Calu3 (cell line): ENCODE data around the gene PCTP. TPM values are rescaled to one million over a fixed set of nuclear protein-coding genes. Genes with fewer than 3 reads are reported as not detected.

Experiments
- BruUV-seq: library from RNA; stranded (reverse); fragments of 400-500 nt; replicated peaks from 2 replicates; lab custom pipeline; 2021; lab: Mats Ljungman, UMichigan
- CTCF ChIA-PET: fragments of 300-600 bp; sonication (Branson Sonifier 250); formaldehyde crosslinking; loops from one replicate; lab custom pipeline; 2022; ENCODE audit warnings: antibody characterized with exemption; lab: Charles Lee
- DNase-seq: peaks from one replicate; pipeline ENCODE4 v3.0.0; 2022
- H3K27ac Mint-ChIP-seq: one replicate; pipeline ENCODE4 v1.8.0; 2022; ENCODE audit warnings: mixed read lengths; ENCODE audit not compliant: unreplicated experiment
- H3K27me3 Mint-ChIP-seq: one replicate; pipeline ENCODE4 v1.8.0; 2022; ENCODE audit warnings: mixed read lengths; ENCODE audit not compliant: unreplicated experiment
- H3K36me3 Mint-ChIP-seq: one replicate; pipeline ENCODE4 v1.8.0; 2022; ENCODE audit warnings: mild to moderate bottlenecking, moderate library complexity, mixed read lengths; ENCODE audit not compliant: insufficient read depth, unreplicated experiment
- H3K4me1 Mint-ChIP-seq: one replicate; pipeline ENCODE4 v1.8.0; 2022; ENCODE audit warnings: mild to moderate bottlenecking, low read depth, mixed read lengths; ENCODE audit not compliant: unreplicated experiment
- H3K4me3 Mint-ChIP-seq: one replicate; pipeline ENCODE4 v1.8.0; 2022; ENCODE audit warnings: mild to moderate bottlenecking, low read depth, moderate library complexity, mixed read lengths; ENCODE audit not compliant: unreplicated experiment
- H3K9me3 Mint-ChIP-seq: one replicate; pipeline ENCODE4 v1.8.0; 2022; ENCODE audit warnings: low read depth, mixed read lengths; ENCODE audit not compliant: unreplicated experiment
- CTCF ChIP-seq: fragments of 200-600 bp; IDR thresholded peaks from one replicate; pipeline ENCODE4 v1.8.0; 2022; ENCODE audit warnings: antibody characterized with exemption; ENCODE audit not compliant: unreplicated experiment
- intact Hi-C: fragments of 100-400 bp; cut with micrococcal nuclease; formaldehyde crosslinking; loops from one replicate; pipeline ENCODE4 v1.10.0; 2022; ENCODE audit not compliant: unreplicated experiment
- total RNA-seq: library from RNA; stranded (reverse); gene quantifications from 2 replicates; pipeline ENCODE4 v1.2.3, GENCODE V29; 2022

PCTP gene
- total RNA-seq, 1 experiment from 2014 or later, result 20.1 TPM

- BruUV-seq, result no TSS peak
- Mint-ChIP-seq H3K27ac (no peak overlapping the region), H3K27me3 (no peaks in the 10 kb centered on the region), H3K4me1 (peaks cover 10% of the 10 kb centered on the region), H3K4me3 (no peak overlapping the region), H3K36me3 (no peaks in the 10 kb centered on the region), H3K9me3 (no peaks in the 10 kb centered on the region)
- intact Hi-C loops, result no loop called here
- CTCF ChIA-PET, result interaction anchor here (1.1 to 2.2 kb wide), 5 partner anchors 25 to 243 kb away, joined by 3 to 8 read pairs (median 6); no protein-coding TSS in a partner anchor
- peak; percentile 15 for DNase-seq
- TF ChIP-seq CTCF, result no peak
These were observed 18.8 kb downstream of the PCTP start for GRCh38 chr17:55769625-55770000.

GRCh38 chr17:55770196-55770870 is 19.5 kb downstream of the PCTP start:
- intact Hi-C loops, result loop anchor here (1.0 to 5.0 kb wide), 5 partner anchors 28 to 243 kb away; no protein-coding TSS in a partner anchor
- no peak overlapping the region for H3K27ac Mint-ChIP-seq
- CTCF ChIA-PET, result interaction anchor here (0.6 to 2.2 kb wide), 6 partner anchors 24 to 945 kb away, joined by 3 to 8 read pairs (median 4); no protein-coding TSS in a partner anchor
- peaks cover 10% of the 10 kb centered on the region for H3K4me1 Mint-ChIP-seq
- no peaks in the 10 kb centered on the region for H3K27me3 Mint-ChIP-seq
- no TSS peak for BruUV-seq
- H3K4me3 Mint-ChIP-seq, result no peak overlapping the region
- no peaks in the 10 kb centered on the region for H3K36me3 Mint-ChIP-seq
- TF ChIP-seq CTCF, result peak; percentile 32
- no peaks in the 10 kb centered on the region for H3K9me3 Mint-ChIP-seq
- no peak for DNase-seq

GRCh38 chr17:55772086-55772485 is 21.2 kb downstream of the PCTP start:
- intact Hi-C loops, result loop anchor here (5.0 kb wide), 1 partner anchor 55 kb away; no protein-coding TSS in a partner anchor
- no TSS peak for BruUV-seq
- peaks cover 10% of the 10 kb centered on the region for H3K4me1 Mint-ChIP-seq
- no peak overlapping the region for H3K4me3 Mint-ChIP-seq
- no peaks in the 10 kb centered on the region for H3K9me3 Mint-ChIP-seq
- DNase-seq, result peak; percentile 6
- CTCF ChIA-PET, result interaction anchor here (0.6 kb wide), 1 partner anchor 110 kb away, joined by 3 read pairs; no protein-coding TSS in a partner anchor
- TF ChIP-seq CTCF, result no peak
- H3K36me3 Mint-ChIP-seq, result no peaks in the 10 kb centered on the region
- no peak overlapping the region for H3K27ac Mint-ChIP-seq
- H3K27me3 Mint-ChIP-seq, result no peaks in the 10 kb centered on the region

- no TSS peak for BruUV-seq
- Mint-ChIP-seq H3K9me3 (no peaks in the 10 kb centered on the region), H3K36me3 (no peaks in the 10 kb centered on the region), H3K27me3 (no peaks in the 10 kb centered on the region), H3K4me3 (no peak overlapping the region), H3K27ac (no peak overlapping the region), H3K4me1 (peaks cover 10% of the 10 kb centered on the region)
- DNase-seq, result no peak
- CTCF ChIA-PET, result no interaction called here
- intact Hi-C loops, result loop anchor here (5.0 kb wide), 1 partner anchor 56 kb away; no protein-coding TSS in a partner anchor
- no peak for TF ChIP-seq CTCF
These were observed 22.8 kb downstream of the PCTP start for GRCh38 chr17:55773671-55774070.
